NCI-H2171 (cell line): ENCODE measurements around the gene MEIS1.

Source experiments
- DNase-seq: peaks from one replicate; lab custom pipeline; 2025; lab: John Stamatoyannopoulos, UW

The MEIS1 gene

DNA sequence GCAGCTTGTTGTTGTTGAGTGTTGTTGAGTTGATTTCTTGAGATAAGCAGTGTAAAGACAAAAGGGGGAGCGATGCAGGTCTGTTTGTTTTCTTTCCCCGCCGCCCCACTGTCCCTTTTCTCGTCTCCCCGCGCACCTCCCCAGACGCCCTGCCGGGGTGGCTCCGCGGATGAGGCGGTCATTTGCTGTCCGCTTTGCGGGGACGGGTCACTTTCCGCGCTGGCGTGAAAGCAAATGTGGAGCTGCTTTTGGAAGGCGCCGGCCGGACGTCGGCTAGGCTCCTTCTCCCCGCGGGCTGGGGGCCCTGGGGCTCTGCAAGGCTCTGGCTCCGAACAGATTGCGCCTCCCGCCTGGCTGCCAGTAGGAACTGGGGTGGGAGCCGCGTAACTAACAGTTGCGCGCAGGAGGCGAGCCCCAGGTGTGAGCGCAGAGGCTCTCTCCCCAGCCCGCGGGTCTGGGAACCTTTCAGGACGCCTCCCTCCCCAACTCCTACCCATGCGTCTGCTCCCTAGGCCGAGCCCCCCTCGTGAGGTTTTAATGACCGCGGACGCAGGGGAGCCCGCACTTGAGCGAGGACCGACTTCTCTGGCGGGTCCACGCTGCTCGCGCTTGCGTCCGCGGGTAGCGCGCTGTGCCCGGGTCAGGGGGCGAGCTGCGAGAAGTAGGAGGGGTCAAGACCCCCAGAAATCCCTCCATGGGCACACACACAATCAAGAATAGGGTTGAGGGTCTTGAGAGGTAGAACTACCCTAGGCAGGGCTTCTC, 146.6 kb downstream of the MEIS1 start:
- DNase-seq: no peak

DNA sequence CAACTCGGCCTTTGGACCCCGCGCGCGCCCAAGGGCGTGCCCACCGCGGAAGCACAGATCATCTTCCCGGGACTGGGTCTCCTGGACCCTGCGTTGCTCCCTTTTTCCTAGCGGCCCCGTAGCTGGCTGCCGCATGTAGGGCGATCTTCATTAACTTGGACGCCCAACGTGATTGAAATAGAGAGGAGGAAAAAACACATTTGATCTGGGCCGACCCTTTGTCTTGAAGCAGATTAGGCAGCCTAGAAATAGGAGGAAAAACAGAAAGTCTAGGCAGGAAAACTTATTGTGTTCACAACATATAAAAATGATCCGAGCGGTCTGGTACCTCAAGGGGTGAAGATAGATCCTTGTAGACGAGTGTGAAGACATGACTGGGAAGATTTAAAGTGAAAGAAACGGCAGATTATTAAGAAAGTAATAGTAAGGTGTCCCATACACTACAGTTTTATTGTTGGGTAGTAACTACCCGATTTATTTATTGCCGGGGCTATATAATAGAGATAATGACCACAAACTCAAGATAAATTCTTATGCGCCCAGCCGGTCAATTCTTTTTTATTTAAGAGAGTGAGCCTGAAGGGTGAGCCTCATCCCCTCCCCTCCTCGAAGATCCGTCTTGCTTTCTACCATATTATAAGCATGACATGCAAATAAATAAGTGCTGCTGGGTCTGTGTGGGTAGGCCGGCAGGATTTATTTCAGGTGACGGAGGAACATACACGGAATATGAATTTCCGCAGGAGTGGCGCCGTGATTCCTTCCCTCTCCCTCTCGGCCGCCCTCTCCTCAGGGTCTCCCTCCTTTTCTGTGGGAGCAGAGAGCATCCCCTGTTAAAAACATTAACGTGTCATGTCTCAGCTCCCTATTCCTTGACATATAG, 147.4 kb downstream of the MEIS1 start:
- DNase-seq: no peak

DNA sequence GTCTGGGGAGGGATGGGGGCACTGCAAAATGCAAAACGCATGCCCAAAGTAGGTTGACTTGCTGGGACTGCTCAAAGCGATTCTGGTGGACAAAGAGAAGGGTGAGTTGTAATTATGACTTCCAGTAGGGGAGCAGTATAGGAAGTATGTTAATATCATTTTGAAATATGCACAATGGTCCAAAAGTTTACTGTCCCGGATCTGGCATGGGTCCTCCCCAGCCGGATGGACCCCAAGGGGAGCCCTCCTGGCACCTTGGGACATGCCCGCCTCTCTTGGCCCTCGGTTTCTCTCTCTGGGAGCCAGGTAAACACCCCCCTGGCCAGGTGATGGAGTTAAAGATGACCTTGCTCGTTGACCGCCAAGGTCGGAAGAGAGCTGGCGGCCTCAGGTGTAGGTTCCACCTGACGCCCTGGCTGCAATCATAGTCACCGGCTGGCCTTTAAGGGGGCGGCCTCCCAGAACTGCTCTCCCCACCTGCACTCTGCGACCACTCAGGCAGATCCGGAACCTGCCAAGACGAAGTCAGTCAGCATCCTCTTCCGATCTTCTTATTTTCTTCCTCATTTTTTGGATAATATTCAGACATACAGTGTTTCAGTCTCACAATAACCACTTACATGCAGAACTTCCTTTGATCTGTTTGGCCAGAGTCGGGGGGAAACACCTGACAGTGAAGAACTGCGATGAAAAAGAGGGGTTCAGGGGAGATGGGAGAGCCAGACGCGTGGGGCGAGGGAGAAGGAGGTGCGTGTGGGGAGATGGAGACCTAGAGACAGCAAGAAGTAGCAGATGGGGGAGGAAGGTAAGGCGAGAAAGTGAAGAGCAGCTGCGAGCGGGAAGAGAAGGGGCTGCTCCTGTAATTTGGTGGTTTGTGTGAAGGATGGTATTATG, 148.3 kb downstream of the MEIS1 start:
- no peak for DNase-seq

DNA sequence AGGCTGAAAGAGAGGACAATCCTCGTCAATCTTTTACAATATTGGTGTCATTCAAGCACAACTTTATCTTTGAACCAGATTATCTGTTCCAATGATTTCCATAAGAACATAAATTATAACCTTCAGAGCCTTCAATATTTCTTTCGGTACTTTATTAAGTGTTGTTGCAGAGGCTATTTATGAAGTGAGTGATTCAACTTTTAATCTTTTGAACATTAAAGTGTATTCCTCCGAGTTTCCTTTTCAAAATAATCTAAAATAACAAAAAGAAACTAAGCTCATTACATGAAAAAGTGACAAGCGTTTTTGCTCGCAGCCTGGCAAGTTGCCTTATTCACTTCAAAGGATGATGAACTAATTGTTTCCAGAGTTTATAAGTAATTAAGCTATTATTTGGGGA, 149.0 kb downstream of the MEIS1 start:
- no peak for DNase-seq

DNA sequence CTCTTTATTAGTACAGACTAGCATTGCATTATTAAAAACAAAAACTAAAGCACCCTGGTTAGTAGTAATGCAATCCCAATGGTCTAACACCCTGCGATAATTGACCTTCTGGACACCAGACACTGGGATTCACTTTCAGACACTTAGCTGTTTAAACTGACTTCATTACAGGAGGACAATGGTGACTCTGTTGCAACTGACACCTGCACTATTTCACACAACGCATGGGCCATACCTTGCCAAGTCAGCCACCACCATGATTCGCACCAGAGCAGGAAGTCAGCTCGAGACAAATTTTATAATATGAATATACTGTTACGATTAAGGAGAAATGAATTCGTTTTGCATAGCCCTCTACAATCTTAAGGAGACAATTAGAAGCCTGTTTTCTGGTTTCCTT, 150.7 kb downstream of the MEIS1 start:
- DNase-seq: no peak

DNA sequence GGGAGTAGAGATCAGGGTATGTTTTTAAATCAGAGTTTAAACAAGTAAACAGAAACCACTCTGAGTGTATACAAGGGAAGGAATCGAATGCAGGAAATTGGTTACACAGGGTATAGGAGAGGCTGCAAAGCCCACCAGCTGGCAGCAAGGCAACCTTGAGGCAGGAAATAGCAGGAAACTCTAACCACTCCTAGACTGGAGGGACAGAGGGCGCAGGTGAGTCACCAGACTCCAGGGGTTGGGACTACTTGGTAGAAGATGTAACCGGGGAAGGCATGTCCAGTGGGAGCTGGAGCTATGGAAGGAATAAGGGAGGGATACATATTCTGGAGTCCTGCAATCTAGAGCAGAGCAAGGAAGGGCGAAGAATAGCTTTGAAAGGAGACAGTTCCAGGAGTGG, 152.3 kb downstream of the MEIS1 start:
- DNase-seq: no peak

DNA sequence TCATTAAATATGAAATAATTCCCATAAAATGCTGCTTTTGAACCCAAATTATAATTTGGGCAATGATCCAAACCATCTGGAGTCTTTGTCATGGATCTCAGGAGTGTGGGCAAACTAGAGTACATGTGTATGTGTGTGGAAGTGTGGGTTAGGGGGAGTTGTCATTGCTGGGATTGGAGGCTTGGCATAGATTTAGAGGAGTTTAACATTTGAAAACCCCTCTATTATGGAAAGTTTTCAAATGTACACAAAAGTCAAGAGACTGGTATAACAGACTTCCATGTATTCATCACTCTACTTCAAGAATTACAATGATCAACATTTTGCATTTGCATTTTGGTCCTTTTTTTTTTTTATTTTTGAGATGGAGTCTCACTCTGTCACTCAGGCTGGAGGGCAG, 159.1 kb downstream of the MEIS1 start:
- no peak for DNase-seq

DNA sequence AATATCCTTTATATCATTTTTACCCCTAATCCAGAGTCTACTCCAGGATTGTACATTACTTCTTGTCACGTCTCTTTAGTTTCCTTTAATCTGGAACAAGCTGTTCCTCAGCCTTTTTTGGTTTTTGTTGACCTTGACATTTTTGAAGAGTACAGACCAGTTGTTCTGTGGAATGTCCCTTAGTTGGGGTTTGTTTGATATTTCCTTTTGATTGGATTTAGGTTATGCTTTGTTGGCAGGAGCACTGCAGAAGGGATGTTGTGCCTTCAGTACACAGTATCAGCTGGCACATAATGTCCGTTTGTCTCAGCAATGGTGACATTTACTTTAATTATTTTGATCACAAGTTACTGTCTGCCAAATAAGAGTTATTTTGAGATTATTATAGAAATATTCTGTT, 160.6 kb downstream of the MEIS1 start:
- no peak for DNase-seq

DNA sequence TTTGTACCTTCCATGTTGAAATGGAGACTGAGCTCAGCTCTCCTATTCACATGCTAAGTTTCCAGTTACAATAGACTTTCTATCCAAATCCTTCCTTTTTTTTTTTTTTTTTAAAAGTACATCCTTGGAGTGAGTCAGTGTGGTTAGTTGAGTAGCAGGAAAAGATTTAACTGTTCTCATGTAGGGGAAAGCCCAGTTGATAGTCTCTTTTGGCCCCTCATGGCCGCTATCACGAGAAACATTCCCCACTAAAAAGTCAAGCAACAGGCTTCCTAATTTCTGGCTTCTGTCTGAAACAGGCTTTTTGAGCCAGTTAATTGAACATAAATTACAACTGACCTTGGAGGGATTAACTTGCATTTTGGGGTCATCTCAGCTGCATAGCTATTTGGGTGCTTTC, 161.3 kb downstream of the MEIS1 start:
- no peak for DNase-seq

DNA sequence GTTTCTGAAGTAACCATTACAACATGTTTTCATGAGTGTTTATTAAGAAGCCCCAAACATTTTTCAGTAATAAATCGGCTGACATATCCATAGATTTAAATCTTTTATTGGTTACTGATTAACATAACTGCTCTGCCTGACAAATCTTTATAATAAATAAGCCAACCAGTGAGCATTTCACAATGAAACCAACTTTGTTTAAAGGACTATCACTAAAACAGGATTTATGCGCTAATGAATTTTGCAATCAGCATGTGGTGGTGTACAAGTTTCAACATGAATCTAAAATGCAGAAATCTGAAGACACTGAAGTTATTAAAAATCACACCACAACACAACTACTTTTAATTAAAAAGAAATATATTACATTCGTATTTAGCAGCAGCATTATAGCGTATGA, 166.7 kb downstream of the MEIS1 start:
- DNase-seq: no peak

DNA sequence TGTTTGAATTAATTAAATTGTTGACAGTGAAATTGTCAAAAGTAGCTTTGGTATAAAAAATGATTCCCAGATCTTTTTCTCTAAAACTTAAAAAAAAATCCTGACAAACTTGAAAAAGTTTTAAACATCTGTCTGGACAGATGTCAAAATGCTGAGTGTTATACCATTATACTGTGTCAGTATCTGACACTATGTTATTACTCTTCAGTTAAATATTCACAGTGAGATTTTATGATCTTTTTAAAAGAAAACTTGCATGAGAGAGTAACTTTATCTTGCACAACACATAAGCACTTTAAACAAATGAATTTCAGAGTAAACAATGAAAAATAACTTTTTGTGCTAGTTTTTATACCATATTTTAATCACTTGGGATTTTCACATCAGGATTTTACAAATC, 167.4 kb downstream of the MEIS1 start:
- no peak for DNase-seq

DNA sequence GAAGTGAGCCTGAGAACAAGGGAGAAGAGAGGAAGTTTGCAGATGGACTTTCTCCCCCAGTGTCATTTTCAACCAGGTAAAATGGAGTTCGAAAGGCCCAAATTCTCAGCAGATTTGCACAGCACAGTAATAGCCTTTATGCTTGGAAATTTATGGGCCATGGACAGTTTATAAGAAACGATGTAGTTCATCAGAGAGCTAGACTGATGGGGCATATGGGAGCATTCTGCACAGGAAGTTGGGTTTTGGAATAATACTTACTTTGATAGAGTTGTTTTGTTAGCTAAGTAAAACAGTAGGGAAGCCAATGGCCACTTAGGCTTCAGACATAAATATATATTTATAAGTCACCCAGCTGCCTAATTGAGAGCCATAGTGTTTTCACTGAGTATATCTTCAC, 169.4 kb downstream of the MEIS1 start:
- no peak for DNase-seq

DNA sequence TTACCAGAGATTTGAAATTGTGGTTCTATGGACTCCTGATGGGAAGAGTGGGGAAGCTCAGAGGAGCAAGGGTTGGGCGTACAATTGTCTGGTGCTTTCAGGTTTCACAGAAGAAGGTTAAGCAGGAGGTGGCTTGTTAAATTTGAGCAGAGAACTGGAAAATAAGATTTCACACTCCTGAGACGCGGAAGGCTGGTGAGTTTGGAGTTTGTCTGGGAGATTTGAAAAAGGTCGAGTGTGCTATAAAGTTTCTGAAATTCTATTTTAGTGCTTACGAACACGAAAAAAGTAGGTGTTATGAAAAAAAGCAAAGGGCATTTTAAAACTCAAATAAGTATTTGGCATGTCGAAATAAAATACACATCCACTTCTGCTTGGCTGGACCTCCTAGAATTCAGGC, 170.1 kb downstream of the MEIS1 start:
- no peak for DNase-seq

DNA sequence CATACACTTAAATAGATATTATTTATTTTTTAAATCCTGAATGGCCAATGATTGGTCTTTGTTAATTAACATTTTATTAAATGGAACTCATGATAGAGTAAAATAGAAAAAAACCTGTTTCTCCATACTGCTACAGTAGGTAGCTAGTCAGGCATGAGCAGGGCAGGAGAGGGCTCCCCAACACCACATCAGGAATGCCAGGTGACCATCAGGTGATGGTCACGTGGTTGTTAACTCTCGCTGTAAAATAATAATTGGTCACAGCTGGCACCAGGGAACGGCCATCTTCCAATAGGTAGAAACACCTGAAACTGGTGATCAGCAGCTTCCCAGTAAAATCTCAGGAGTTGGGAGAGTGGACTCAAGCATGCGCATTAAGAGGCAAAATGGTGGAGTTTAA, 172.2 kb downstream of the MEIS1 start:
- DNase-seq: no peak
